ENCODE measurements around the gene LELP1.

DNA sequence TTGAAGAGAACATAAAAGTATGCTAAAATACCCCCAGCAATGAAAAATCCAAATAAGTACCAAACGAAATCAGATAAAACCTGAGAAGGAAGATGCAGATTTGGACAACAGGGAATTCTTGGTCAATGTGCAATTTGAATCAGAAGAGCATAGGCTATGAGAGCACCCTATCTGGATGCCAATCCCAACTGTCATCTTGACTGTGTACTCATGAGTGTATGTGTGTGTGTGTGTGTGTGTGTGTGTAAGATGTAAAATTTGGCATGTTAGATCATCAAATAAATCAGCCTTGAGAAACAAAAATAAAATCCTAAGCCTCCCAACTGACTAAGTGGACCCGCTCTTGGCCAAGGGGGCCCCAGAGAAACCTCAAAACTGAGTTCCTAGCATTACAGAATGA is 34.5 kb upstream of the LELP1 start:
- TF ChIP-seq CTCF (IDR thresholded peaks at IDR 0.05) (no peak), POLR2A (IDR thresholded peaks at IDR 0.05) (no peak)
